ELR (cell line): ENCODE results near the gene SH2B3.
"Not testable (repeated sequence)": the region's sequence is repeated elsewhere in the genome, so short reads cannot be mapped to it uniquely, and the experiment has no call there.

Source experiments
- DNase-seq: peaks from one replicate; pipeline ENCODE4 v3.0.0-alpha.2; 2015; ENCODE audit warnings: low read depth

SH2B3 gene

GRCh38 chr12:111458546-111459172, 52.9 kb downstream of the SH2B3 start:
- DNase-seq, result no peak

- not testable (repeated sequence) for DNase-seq
These were observed 54.4 kb downstream of the SH2B3 start for GRCh38 chr12:111460111-111460510.

DNA sequence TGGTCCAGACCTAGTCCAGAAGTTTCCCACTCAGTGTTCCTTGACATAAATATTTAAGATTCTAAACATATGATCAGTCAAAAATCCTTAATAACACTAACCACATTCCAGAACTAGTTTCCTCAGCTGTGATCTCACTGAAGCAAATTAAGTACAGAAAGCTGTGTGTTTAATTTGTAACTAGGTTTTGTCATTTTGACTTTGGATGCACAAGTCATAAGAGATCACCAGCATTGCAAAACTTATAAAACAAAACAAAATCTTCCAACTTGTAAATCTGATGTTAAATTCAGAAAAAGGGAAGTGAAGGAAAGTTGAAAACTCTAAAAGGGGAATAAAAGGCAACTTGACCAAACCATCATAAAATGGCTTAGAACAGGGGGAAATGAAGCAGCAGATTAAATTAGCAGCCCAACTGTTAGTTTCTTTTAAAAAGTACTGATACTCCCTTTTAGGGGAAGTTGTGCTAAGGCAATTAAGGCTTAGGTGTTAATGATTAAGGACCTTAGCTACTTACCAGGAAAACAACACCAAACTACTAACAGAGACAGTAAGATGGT, 56.6 kb downstream of the SH2B3 start:
- no peak for DNase-seq

- no peak for DNase-seq
These were observed 61.6 kb downstream of the SH2B3 start for GRCh38 chr12:111467092-111467856.

- peak; percentile 46 for DNase-seq
These were observed 62.1 kb downstream of the SH2B3 start for GRCh38 chr12:111467857-111468241.

DNA sequence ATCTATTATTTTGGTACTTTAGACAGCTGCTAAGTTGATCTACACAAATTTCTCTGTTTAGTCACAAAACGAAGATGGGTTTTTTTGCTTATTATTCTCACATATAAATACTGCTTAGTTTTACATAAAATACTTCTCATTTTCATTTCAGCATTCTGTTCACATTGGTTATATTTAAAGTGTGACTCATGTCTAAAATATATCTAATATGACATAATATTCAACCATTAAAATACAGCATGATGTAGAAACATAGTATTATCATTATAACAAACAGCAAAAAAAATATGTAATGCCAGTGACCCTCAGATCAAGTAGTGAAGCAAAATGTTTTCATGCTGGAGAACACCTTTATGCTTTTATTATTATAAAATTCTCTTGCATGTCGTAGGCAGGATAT, 63.7 kb downstream of the SH2B3 start:
- peak; percentile 42 for DNase-seq

DNA sequence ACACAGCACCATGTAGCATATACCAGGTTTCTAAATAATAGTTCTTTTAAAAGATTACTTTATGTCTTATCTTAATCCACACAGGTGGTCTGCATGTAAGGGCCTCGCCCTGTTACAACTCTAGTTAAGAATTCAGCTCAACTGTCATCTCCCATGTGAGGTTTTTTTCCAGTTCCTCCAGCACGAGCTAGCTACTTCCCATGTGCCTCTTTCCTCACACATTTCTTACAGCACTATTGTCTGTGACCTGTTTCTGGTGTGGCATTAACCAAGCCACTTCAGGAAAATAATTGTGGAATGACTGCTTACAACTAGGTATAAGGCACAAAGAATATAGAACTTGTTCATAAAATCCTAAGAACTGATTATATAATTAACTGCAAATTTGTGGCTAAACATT, 65.5 kb downstream of the SH2B3 start:
- no peak for DNase-seq

- DNase-seq, result peak; percentile 22
These were observed 76.7 kb downstream of the SH2B3 start for GRCh38 chr12:111482462-111482861.

- DNase-seq, result no peak
These were observed 82.5 kb downstream of the SH2B3 start for GRCh38 chr12:111488271-111488670.

- no peak for DNase-seq
These were observed 83.1 kb downstream of the SH2B3 start for GRCh38 chr12:111488798-111489197.

- DNase-seq, result peak; percentile 74
These were observed 87.3 kb downstream of the SH2B3 start for GRCh38 chr12:111492979-111493378.

DNA sequence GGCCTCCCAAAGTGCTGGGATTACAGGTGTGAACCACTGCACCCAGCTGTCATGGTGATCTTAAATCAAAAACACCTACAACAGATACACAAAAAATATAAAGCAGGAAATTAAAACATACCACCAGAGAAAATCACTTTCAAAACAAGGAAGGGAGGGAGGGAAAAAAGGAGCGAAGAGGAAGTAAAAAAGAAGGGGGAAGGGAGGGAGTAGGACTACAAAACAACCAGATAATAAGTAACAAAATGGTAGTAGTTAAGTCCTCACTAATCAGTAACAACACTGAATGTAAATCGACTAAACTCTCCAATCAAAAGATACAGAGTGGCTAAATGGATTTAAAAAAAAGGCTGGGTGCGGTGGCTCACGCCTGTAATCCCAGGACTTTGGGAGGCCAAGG, 89.0 kb downstream of the SH2B3 start:
- no peak for DNase-seq
